NCI-H1092 (cell line): ENCODE data around the gene TNRC18.
"Not testable (repeated sequence)": the region's sequence is repeated elsewhere in the genome, so short reads cannot be mapped to it uniquely, and the experiment has no call there.

ENCODE experiments used
- DNase-seq: peaks from one replicate; lab custom pipeline; 2025; lab: John Stamatoyannopoulos, UW

Gene TNRC18

DNA sequence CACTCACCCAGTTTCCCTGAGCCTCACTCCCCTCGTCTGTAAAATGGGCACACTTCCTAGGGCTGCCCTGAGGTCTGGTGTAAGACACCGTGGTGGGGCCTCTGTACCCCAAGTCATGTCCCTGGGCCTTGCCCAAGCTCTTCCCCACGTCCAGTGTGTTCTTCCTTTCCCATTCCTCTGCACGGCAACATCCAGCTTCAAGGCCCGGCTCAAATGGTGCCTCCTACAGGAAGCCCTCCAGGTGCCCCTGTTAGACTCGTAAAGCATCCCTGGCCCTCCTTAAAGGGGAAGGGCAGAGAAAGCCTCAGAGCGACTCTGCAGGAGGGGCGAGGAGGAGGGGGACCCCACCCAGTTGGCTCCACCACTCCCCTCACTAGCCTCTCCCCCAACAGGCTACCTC, 132.3 kb downstream of the TNRC18 start:
- no peak for DNase-seq

DNA sequence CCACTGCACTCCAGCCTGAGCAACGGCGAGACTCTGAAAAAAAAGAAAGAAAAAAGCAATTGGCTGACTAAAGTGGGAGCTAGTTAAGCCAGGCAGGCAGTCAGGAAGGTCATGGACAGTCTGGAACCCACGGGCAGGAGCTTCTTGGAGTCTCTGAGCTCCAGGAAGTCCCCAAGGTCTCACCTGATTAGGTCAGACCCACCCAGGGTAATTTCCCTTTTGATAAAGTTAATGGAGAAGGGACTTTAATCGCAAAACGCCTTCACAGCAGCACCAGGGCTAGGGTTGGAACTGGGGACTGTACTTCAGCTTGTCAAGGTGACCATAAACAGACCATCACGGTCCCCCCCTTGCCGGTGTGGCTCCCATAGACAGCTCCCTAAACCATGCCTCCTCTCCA, 134.3 kb downstream of the TNRC18 start:
- no peak for DNase-seq

DNA sequence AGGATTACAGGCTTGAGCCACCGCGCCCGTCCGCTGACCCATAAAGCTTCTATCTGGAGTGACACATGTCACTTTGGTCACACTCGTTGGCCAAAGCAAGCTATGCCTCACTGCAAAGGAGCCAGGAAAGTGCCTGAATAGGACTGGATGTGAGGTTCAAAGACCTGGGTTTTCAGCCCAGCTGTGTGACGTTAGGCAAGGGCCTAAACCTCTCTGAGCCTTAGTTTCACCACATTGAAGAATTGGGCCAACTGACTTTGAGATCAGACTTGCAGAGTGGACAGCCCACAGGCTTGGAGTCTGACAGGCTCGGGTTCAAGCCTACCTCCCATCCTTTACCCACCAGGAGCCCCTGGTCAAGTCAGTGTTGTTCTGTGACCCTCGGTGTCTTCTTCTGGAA, 135.1 kb downstream of the TNRC18 start:
- not testable (repeated sequence) for DNase-seq

DNA sequence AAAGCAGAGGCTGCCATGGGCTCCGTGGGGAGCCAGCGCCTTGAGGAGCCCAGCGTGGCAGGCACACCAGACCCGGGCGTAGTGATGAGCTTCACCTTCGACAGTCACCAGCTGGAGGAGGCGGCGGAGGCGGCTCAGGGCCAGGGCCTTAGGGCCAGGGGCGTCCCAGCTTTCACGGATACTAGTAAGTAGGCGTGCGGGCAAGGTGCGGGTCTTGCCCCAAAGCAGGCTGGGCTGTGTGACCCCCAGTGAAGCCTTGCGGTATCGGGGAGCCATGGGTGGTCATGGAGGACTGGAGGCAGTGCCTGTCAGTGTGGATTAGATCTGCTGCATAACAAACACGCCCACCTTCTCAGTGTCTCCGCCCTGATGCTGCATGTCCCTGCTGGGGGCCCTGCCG, 135.8 kb downstream of the TNRC18 start:
- DNase-seq, result no peak

DNA sequence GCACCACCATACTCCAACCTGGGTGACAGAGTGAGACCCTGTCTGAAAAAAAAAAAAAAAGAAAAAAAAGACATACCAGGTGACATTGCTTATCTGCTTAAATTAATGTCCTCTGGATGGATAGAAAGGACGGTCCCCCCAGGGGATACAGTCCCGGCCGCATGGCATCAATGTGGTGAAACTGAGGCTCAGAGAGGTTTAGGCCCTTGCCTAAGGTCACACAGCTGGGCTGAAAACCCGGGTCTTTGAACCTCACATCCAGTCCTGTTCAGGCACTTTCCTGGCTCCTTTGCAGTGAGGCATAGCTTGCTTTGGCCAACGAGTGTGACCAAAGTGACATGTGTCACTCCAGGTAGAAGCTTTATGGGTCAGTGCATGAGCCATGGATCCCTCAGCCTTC, 136.3 kb downstream of the TNRC18 start:
- DNase-seq, result not testable (repeated sequence)

DNA sequence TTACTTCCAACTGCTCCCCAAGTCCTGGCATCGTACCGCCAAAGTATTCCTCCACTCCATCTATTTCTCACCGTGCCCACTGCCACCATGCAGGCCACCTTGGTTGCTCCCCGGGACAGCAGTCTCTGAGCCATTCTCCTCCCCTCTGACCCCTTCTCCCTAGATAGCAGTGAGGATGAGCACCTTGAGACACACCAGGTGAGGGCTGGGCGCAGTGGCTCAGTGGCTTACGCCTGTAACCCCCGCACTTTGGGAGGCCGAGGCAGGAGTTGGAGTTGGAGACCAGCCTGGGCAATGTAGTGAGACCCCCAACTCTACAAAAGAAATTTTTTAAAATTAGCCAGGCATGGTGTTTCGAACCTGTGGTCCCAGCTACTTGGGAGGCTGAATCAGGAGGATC, 136.7 kb downstream of the TNRC18 start:
- no peak for DNase-seq

DNA sequence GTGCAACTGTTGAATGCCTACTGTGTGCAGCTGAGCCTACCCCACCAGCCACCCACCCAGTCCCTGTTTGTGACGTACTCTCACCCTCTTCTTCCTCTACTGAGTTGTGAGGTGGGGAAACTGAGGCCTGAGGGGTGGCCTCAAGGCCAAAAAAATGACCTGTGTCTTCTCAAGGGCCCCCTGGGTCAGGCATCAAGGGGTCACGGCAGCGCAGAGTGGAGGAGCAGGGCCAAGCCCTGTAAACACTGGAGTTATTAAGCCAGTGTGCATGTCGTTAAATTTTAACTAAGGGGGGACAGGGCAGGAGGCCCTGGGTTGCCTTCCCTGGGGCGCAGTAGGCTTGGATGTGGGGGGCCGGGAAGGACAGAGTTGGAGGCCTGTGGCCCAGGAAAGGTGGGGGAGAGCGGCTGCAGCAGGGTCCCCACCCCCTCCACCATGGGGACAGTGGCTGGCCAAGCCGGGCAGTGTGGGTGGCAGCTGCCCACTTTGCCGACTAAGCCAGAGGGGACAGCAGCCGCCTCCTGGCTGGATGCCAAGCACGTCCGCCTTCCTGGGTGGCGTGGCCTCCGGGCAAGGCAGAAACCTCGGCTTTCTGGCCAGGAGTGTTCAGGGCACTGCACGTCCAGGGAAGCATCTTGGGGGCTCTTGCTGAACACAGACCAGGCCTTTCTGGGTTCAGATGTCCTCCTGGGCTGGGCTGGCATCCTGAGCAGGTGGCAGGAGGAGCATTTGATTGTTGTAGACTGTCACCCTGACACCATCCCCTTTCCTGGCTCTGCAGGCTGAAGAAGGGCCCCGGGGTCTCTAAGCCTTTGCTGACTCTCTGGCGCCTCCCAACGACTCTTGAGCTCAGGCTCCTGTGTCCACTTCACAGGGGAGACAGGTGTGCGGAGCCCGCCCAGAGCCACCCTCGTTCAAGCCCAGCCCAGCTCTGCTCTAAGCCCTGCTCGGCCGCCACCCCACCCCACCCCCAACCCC, 139.0 kb downstream of the TNRC18 start:
- DNase-seq, result peak; percentile 93

DNA sequence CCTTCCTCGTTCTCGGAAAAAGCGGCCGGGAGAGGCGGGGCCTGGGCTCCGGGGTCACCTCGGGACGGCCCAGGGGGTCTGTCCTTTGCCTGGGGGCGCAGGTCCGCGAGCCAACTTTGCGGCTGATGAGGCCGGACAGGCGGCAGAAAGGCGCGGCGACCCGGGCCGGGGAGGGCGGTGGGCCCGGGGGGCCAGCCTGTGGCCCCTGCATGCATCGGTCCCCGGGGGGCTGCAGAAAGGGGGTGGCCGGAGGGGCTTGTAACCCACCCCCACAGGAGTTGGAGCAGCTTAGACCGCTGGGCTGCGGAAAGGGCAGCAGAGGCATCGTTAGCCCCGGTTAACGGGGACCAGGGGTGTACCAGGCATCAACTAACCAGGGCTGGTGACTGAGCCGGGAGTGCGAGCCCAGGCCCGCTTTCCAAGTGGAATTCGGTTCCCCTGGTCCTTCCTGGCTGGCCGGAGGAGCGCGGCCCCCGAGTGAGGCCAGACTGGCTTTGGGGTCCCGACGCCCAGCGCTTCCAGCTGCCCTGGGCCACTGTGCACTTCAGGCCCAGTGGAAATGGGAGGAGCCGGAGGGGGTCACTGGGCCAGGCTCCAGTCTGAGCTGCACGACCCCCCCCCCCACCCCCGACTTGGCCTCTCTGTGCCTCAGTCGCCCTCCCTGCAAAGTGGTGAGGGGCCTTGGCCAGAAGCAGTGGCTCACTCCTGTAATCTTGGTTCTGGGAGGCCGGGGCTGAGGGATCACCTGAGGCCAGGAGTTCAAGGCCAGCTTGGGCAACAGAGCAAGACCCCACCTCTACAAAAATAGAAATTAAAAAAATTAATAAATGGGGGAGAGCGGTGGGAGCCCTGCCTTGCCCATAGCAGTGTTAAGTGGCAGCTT, 140.0 kb downstream of the TNRC18 start:
- DNase-seq, result no peak

DNA sequence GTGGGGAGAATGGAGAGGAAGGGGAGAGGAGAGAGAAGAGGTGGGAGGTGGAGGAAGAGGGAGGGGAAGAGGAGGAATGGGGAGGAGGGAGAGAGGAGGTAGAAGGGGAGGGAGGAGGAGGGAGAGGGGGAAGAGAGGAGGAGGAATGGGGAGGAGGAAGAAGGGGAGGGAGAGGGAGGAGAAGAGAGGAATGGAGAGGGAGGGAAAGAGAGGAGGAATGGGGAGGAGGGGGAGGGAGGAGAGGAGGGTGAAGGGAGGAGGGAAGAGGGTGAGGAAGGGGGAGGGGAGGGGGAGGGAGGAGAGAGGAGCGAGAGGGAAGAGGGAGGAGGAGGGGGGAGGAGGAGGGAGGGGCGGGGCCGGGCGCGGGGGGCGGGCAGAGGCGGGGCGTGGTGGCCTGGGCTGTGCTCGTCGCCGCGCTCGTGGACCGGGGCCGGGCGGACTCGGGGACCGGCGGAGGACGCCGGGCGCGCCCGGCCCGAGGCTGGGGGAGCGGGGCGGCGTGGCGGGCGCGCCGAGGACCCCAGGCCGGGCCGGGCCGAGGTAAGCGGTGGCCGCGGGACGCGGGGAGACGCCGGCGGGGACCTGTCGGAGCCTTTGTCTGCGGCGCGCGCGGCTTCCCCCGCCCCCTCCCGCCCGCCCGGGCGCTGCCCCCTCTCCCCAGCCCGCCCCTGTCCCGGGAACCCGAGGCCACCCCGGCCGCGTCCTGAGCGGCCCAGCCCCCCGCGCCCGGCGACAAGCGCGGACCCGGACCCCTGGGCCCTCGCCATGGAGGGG, 140.9 kb downstream of the TNRC18 start, which contains the start of gene SLC29A4:
TSS of gene SLC29A4 (plus strand) at position 401 of the 774 bp plus-strand sequence. CDS start 4,874 bp downstream, outside the sequence.
- DNase-seq, result peak; percentile 26

DNA sequence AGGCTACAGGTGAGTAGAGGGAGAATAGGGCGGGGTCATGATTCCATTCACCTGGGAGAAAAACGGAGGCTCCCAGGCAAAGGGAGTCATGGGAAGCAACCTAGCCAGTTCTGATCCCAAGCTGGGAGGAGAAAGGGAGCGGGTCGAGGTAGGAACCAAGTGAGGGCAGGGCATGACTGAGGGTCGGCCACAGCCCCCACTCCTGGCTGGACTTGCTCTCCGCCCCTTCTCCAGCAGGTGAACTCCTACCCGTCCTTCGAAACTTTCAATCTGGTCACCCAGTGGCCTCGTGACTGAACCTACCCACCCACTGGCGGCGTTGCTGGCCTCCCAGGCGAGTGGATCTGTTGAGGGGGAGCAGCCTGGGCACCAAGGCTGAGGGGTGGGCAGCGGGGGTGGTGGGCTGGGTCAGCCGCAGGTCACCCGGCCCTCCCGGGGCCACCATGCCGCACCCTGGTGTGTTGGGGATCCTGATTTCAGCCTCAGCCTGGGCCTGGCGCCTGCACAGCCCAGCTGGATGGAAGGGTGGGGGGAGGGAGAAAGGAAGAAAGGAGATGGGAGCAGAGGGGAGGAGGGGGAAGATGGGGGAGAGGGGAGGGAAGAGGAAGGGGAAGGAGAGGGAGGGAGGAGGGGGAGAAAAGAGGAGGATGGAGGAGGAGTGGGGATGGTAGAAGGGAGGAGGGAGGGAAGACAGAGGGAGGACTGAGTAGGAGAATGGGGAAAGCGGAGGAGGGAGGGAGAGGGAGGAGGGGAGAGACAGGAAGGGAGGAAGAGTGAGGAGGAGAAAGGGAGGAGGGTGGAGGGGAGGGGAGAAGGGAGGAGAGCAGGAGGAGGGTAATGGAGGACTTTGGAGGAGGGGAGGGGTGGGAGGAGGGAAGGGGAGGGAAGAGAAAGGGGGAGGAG, 141.8 kb downstream of the TNRC18 start:
- DNase-seq, result not testable (repeated sequence)

DNA sequence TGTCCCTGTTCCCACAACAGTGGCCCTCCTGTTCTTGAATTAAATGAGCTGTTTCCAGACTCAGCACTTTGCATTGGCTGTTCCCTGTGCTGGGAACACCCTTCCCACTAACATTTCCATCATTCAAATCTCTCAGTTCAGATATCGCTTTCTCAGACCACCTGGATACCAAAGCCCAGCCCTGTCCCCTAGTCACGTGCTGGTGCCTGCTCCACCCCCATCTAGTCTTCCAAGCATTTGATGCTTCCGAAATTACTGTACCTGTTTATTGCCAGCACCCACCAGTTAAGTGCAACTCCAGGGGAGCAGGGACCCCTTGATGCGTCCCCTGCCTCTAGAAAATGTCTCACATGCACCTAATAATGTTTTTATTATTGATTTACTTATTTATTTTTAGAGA, 143.9 kb downstream of the TNRC18 start:
- no peak for DNase-seq

DNA sequence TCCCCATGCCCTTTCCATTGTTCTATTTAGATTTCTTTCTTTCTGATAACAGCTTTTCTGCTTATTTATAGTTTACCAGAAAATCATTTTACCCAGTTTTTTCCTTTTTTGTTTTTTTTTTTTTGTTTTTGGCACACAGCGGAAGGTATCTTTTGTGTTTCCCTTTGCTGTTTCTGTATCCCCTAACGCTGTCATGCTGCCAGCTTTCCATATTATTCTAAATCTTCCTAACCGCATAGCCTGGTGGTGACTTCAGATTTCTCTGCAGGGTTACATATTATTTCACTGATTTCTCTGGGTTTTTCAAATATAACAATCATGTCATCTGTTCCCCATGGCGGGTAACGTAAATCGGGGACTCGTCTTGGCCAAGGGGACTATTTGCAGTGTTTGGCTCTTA, 144.9 kb downstream of the TNRC18 start:
- no peak for DNase-seq

DNA sequence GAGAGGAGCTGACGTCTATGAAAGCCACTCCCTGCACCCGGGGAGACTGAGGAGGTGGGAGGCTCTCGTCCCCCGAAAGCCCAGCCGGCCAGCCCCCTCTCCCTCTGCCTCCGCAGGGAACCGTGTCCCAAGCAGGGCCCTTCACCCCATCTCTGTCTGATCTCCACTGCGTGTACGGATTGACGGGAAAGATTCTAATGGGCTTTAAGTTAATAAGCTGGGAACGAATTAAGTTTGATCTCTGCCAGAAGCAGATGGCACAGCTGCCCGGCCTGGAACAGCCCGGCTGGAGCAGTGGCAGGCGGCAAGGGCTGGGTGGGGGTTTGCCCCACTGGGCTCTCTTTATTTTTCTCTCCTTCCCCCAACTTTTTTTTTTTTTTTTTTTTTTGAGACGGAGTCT, 147.0 kb downstream of the TNRC18 start:
- DNase-seq, result no peak

DNA sequence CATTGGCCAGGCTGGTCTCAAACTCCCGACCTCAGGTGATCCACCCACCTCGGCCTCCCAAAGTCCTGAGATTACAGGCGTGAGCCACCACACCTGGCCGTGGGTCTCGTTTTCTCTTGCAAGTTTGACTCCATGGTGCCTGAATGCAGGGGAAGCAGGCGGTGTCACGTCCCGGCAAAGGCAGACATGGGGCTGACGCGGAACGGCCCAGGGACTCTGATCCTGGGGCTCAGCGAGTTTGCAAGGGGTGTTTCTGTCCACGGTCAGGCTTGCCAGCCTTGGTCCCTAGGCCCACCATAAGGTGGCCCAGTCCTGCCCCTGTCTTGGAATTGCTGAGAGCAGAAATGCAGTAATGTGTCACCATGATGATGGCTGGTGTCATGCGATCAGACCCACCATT, 147.5 kb downstream of the TNRC18 start:
- not testable (repeated sequence) for DNase-seq

DNA sequence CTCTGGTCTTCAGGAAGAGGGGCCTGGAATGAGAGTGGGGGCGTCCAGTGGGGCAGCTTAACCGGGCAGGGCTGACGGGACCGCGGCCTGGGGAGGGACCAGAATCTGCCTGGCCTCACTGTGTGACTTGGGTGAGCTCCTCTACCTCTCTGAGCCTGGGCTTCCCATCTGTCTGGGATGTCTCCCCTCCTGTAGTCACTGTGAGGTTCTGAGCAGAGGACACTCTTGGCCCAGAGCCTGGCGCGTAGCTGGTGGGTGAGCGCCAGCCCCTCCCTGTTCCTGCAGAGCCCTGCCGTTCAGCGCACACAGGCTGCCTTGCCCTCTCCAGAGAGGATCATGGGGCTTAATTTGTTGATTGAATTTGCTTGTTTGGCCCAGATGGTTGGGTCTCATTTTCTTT, 148.1 kb downstream of the TNRC18 start:
- peak; percentile 79 for DNase-seq

DNA sequence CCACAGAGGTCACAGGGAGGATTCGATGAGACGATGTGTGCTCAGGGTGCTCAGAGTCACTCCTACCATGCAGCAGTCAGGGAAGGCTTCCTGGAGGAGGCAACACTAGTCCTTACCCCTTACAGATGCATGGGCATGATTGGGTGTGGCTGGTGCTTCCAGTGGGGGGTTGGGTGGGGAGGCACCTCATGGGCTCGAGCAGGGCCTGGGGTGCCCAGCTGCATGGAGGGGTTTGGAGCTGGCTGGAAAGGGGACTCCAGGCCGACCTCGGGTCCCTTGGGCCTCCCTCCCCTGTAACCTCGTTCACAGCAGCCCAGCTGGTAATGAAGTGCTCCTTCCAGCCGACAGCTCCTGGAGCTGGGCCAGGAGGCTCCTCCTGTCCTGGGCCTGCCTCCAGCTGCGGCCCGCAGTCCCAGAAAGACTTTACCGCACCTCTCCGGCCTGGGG, 148.6 kb downstream of the TNRC18 start:
- peak; percentile 35 for DNase-seq

DNA sequence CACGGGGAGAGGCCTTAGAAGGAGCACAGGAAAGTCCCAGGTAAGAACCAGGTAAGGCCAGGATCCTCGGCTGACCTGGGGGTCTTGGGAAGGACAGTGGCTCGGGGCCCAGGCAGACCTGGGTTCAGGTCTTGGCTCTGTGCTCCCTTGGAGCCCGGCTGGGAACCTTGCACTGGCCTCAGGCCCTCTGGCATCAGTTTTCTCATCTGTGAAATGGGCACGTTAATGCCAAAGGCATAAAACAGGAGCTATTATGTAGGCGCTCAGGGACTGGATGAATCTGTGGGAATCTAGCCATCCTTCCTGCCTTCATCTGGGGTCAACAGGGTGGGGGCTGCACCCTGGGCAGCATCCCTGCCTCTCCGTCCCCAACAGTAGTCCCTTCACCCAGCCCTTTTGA, 149.2 kb downstream of the TNRC18 start:
- DNase-seq, result no peak

DNA sequence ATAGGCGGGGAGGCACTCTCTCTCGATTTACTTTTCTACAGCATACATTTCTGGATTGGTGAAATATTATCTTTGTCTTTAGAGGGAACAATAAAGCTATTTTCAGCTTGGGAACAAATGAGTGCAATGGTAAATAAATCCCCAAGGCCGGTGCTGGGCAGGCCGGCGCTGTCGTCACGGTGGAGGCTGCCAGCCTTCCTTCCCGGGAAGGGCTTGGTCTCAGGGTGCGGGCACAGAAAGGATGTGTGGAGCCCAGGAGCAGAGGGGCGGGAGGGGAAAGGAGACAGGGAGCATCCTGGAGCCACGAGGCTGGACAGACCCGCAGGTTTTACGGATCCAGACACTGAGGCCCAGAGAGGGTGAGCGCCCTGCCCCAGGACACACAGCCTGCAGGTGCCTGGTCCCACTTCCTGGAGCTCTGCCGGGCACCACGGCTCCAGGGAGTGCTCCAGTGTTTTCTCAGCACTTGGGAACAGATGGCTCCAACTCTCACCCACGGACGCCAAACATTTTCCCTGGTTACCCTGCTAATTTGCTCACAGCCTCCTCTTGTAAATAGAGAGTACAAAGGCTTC, 149.7 kb downstream of the TNRC18 start:
- peak; percentile 72 for DNase-seq

DNA sequence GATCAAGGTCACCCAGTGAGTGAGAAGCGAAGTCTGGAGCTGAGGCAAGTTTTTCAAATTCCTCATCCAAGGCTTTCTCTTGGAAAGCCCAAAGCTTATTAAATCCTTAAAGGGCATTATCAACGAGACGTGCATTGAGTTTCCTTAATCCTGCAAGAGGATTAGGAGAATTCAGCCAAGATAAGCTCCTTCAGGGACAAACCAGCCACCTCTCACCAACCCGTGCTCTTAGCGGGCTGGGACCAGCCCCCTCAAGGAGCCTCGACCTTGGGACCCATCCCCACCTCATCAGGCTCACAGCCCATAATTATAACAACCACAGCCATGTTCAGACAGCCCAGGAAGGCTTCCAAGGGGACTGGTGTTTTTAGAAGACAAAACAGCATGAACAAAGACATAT, 152.8 kb downstream of the TNRC18 start:
- DNase-seq, result no peak

DNA sequence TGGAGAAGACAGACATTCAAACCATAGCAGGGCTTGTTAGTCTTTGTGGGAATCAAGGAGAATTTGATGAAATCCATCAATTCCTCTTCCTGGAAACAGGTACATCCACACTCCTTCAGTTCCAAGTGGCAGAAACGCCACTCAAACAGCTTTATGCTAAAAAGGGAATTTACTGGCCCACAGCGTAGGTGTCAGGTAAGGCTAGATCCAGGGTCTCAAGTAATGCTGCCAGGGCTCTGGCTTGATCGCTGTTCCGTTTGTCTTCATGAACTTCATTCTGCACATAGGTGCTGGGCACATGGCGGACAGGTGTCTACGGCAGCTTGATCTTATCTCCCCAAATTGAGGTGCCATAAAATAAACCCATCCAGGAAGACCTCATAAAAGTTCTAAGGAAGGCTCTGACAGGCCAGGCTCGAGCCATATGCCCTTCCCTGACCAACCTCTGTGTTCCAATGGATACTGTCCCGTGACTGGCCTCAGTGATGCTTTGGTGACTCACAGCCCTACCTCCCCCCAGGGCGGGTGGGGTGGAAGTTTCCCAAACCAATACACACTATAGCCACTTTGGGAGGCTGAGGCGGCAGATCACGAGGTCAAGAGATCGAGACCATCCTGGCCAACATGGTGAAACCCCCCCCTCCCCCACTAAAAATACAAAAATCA, 153.5 kb downstream of the TNRC18 start:
- not testable (repeated sequence) for DNase-seq
